Measurements from ENCODE around the gene PCMTD2.
"Not testable (repeated sequence)": the region's sequence is repeated elsewhere in the genome, so short reads cannot be mapped to it uniquely, and the experiment has no call there.

Gene PCMTD2

DNA sequence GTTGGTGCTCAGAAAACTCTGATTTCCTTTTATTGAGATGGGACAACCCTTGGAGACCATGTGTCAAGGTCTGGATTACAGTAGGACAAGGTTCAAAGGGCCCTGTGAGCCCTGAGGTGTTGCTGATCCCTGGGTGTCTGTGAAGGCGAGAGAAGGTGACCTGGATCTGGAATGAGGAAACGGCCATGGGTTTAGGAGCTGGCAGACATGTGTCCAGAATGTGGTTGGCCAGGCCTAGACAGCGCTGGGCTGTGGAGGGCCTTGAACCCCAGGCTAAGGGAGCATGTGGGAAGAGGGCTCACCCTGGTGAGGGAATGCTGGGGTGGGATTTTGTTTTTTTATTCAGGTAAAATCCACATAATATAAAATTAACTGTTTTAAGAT, 24.9 kb downstream of the PCMTD2 start:
- Mint-ChIP-seq H3K36me3 (ENCODE audit: low read depth) (peaks cover 10% of the 10 kb centered on the region), H3K4me3 (no peak overlapping the region), H3K27me3 (ENCODE audit: low read depth) (peaks cover 7% of the 10 kb centered on the region), H3K27ac (no peak overlapping the region), H3K4me1 (no peaks in the 10 kb centered on the region), H3K9me3 (peaks cover 6% of the 10 kb centered on the region)
- TF ChIP-seq, protein P1, sequence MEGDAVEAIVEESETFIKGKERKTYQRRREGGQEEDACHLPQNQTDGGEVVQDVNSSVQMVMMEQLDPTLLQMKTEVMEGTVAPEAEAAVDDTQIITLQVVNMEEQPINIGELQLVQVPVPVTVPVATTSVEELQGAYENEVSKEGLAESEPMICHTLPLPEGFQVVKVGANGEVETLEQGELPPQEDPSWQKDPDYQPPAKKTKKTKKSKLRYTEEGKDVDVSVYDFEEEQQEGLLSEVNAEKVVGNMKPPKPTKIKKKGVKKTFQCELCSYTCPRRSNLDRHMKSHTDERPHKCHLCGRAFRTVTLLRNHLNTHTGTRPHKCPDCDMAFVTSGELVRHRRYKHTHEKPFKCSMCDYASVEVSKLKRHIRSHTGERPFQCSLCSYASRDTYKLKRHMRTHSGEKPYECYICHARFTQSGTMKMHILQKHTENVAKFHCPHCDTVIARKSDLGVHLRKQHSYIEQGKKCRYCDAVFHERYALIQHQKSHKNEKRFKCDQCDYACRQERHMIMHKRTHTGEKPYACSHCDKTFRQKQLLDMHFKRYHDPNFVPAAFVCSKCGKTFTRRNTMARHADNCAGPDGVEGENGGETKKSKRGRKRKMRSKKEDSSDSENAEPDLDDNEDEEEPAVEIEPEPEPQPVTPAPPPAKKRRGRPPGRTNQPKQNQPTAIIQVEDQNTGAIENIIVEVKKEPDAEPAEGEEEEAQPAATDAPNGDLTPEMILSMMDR (IDR thresholded peaks at IDR 0.05; ENCODE audit: unreplicated experiment in 3 of 3), result no peak

DNA sequence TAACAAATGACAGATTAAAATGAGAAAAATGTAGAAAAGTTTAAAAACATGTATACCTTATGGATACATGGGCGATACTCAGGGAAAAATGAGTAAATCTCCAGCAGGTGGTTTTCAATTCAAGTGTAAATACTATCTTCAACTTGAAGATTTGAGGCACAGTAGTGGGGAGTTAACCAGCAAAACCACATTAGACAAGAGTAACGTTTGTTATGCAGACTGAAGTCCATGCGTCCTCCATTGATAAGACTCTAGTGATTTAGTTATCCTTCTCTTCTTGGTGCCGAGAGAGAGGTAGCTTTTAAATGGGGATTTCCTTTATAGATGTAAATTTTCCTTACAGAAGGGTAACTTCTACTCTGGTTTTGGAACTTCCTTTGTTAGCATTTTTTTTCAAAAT, 28.1 kb downstream of the PCMTD2 start:
- H3K27me3 Mint-ChIP-seq (ENCODE audit: low read depth), result peaks cover 7% of the 10 kb centered on the region
- TF ChIP-seq, protein P1 (IDR thresholded peaks at IDR 0.05; ENCODE audit: unreplicated experiment in 3 of 3), result no peak
- no peaks in the 10 kb centered on the region for H3K4me1 Mint-ChIP-seq
- H3K27ac Mint-ChIP-seq, result no peak overlapping the region
- H3K4me3 Mint-ChIP-seq, result no peak overlapping the region
- H3K36me3 Mint-ChIP-seq (ENCODE audit: low read depth), result peaks cover 5% of the 10 kb centered on the region
- peaks cover 6% of the 10 kb centered on the region for H3K9me3 Mint-ChIP-seq

DNA sequence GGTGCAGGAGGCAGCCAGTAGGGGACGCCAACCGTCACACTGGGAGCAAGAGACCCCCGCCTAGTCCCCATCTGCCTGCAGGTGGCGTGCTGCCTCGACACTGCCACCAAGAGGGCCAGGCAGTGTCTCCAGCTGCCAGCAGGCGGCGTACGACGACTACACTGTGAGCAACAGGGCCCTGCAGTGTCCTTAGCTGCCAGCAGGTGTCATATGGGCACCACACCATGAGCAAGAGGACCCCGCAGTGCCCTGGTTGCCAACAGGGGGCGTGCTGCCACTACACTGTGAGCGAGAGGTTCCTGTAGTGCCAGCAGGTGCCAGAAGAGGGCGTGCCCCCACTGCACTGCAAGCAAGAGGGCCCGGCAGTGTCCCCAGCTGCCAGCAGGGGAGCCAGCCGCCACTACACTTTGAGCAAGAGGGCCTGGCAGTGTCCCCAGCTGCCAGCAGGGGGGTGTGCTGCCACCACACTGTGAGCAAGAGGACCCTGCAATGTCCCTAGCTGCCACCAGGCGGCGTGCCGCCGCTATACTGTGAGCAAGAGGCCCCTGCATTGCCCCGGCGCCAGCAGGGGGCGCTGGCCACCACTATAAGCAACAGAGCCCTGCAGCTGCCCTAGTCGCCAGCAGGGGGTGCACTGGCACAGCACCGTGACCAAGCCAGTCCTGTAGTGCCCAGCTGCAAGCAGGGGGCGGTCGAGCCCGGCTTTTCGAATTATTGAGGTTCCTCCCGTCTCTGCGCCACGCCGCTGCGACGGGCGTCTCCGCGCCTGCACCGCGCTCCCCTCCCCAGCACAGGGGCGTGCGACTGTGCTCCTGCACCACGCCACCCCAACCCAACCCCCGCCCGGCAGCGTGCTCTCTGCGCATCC, 30.3 kb downstream of the PCMTD2 start:
- H3K27ac Mint-ChIP-seq; H3K27me3 Mint-ChIP-seq (ENCODE audit: low read depth); H3K9me3 Mint-ChIP-seq; H3K4me3 Mint-ChIP-seq; H3K4me1 Mint-ChIP-seq; H3K36me3 Mint-ChIP-seq (ENCODE audit: low read depth): not testable (repeated sequence)
- TF ChIP-seq, protein P1 (IDR thresholded peaks at IDR 0.05; ENCODE audit: unreplicated experiment in 3 of 3), result peak; percentile 59 to 77 (median 69)

DNA sequence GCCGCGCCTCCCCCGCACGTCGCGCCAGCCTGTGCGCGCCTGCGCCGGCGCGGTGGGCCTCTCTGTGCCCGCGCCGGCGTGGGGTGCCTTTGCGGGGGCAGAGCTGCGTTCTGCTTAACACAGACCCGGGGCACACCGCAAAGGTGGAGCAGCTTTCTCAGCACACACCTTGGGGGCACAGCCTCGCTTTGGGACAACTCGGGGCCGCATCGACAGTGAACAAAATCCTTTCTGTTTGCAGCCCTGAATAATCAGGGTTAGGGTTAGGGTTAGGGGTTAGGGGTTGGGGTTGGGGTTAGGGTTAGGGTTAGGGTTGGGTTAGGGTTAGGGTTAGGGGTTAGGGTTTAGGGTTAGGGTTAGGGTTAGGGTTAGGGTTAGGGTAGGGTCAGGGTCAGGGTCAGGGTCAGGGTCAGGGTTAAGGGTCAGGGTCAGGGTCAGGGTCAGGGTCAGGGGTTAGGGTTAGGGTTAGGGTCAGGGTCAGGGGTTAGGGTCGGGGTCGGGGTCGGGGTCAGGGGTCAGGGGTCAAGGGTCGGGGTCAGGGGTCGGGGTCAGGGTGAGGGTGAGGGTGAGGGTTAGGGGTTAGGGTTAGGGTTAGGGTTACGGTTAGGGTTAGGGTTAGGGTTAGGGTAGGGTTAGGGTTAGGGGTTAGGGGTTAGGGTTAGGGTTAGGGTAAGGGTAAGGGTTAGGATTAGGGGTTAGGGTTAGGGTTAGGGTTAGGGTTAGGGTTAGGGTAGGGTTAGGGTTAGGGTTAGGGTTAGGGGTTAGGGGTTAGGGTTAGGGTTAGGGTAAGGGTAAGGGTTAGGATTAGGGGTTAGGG, 31.1 kb downstream of the PCMTD2 start:
- H3K27ac Mint-ChIP-seq; H3K27me3 Mint-ChIP-seq (ENCODE audit: low read depth); H3K9me3 Mint-ChIP-seq; H3K4me3 Mint-ChIP-seq; H3K36me3 Mint-ChIP-seq (ENCODE audit: low read depth); H3K4me1 Mint-ChIP-seq: not testable (repeated sequence)

DNA sequence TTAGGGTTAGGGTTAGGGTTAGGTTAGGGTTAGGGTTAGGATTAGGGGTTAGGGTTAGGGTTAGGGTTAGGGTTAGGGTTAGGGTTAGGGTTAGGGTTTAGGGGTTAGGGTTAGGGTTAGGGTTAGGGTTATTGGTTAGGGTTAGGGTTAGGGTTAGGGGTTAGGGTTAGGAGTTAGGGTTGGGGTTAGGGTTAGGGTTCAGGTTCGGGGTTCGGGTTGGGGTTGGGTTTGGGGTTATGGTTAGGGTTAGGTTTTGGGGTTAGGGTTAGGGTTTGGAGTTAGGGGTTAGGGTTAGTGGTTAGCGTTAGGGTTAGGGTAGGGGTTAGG, 31.7 kb downstream of the PCMTD2 start:
- H3K27me3 Mint-ChIP-seq (ENCODE audit: low read depth); H3K27ac Mint-ChIP-seq; H3K9me3 Mint-ChIP-seq; H3K4me1 Mint-ChIP-seq; H3K4me3 Mint-ChIP-seq; H3K36me3 Mint-ChIP-seq (ENCODE audit: low read depth): not testable (repeated sequence)

DNA sequence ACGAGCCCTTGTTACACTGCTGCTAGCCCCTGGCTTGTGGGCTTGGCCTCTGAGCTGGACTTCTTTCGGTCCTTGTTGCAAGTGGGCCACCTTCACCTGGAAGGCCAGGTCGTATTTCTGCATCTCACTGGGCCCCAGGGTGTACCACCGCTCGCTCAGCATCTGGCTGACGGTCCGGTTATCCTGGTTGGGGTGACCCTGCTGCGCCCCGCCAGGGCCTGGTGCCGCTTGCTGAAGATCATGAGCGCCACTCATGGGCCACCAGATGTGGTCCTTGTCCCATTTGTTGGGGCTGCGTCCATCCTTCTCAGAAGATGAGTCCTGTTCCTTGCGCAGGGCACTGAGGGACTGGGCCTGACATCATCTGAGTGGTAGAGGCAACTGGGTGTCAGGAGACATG, 36.6 kb downstream of the PCMTD2 start:
- not testable (repeated sequence) for H3K27me3 Mint-ChIP-seq (ENCODE audit: low read depth); H3K36me3 Mint-ChIP-seq (ENCODE audit: low read depth); H3K9me3 Mint-ChIP-seq; H3K4me1 Mint-ChIP-seq; H3K27ac Mint-ChIP-seq; H3K4me3 Mint-ChIP-seq

DNA sequence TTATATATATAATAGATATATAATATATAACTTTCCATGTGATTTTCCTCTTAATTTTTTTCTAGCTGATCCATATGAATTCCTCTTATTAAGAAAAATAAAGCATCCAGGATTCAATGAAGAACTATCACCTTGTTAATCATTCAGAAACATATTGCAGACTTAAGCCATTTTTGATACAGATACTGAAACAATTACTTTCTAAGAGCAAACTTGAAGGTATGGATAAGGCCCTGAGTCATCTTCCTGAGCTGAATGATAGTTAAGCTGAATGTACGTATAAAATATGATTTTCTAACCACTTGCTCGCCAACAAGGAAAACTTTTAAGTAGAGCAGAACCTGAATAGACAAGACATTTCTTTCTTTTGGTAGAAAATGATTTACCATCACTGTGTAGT, 47.5 kb downstream of the PCMTD2 start:
- H3K4me1 Mint-ChIP-seq; H3K36me3 Mint-ChIP-seq (ENCODE audit: low read depth); H3K9me3 Mint-ChIP-seq; H3K27ac Mint-ChIP-seq; H3K4me3 Mint-ChIP-seq; H3K27me3 Mint-ChIP-seq (ENCODE audit: low read depth): not testable (repeated sequence)

DNA sequence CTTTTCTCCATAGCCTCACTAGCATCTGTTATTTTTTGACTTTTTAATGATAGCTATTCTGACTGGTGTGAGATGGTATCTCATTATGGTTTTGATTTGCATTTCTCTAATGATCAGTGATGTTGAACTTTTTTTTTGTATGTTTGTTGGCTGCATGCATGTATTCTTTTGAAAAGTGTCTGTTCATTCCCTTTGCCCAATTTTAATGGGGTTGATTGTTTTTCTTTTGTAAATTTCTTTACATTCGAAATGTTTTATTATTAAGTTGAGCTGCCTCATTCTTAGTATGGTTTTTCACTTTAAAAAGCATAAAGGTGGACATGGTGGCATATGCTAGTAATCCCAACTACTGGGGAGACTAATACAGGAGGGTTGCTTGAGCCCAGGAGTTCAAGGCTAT, 58.2 kb downstream of the PCMTD2 start:
- not testable (repeated sequence) for H3K9me3 Mint-ChIP-seq; H3K27ac Mint-ChIP-seq; H3K4me3 Mint-ChIP-seq; H3K4me1 Mint-ChIP-seq; H3K36me3 Mint-ChIP-seq (ENCODE audit: low read depth)
- peaks cover 35% of the 10 kb centered on the region for H3K27me3 Mint-ChIP-seq (ENCODE audit: low read depth)

DNA sequence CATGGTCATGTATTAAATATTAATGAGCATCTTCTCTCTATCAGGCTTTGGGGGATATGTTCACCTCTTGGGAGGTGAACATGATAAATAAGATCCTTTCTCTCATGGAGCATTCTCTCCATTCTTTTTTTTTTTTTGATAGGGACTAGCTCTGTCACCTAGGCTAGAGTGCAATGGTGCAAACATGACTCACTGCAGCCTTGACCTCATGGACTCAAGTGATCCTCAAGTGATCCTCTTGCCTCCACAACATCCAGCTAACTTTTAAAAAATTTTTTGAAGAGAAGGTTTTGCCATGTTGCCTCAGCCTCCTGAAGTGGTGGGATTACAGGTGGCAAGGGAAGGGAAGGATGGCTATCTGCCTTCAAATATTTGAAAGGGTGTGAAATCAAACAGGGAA, 59.8 kb downstream of the PCMTD2 start:
- Mint-ChIP-seq H3K27me3 (ENCODE audit: low read depth) (peaks cover 38% of the 10 kb centered on the region), H3K4me3 (peak overlapping the region; percentile 30 to 67 (median 57))
- H3K9me3 Mint-ChIP-seq; H3K4me1 Mint-ChIP-seq; H3K36me3 Mint-ChIP-seq (ENCODE audit: low read depth); H3K27ac Mint-ChIP-seq: not testable (repeated sequence)

DNA sequence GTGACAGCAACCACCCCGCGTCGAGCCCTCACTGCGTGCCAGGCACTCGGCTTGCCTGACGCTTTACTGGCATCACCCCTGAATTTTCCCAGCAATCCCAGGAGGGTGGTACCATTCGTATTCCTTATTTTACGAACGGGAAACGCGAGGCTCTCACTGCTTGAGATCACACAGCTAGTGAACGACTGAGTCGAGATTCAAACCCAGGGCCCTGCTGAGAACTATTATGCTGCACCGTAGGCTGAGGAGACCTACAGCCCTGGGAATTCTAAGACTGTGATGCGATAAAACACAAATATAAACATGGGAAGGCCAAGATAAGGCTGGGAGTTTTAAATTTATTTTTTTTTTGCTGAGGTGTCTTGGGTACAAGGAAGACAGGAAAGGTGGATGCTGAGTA, 60.3 kb downstream of the PCMTD2 start:
- H3K27me3 Mint-ChIP-seq (ENCODE audit: low read depth), result peaks cover 38% of the 10 kb centered on the region
- not testable (repeated sequence) for H3K4me1 Mint-ChIP-seq

More for the DNA sequence above, 60.3 kb downstream of the PCMTD2 start:
- Mint-ChIP-seq H3K4me3 (peak overlapping the region; percentile 71 to 83 (median 78)), H3K27ac (peak overlapping the region in 2 of 3 experiments; percentile 65 to 74)
- H3K9me3 Mint-ChIP-seq; H3K36me3 Mint-ChIP-seq (ENCODE audit: low read depth): not testable (repeated sequence)
